ENCODE measurements around the gene POLE. TPM values are rescaled to one million over a fixed set of nuclear protein-coding genes. Genes with fewer than 3 reads are reported as not detected.
A peak's percentile ranks its signal among the peaks of the same experiment; 100 is the strongest.

Gene POLE
- total RNA-seq, 1 donor = 37.4 TPM

- no peak for TF ChIP-seq CTCF (IDR thresholded peaks at IDR 0.05; ENCODE audit: insufficient read depth, low read length)
- no peak overlapping the region for H3K4me3 ChIP-seq (ENCODE audit: low read depth, low read length)
- no peak for DNase-seq (ENCODE audit: low read depth)
Measured at GRCh38 chr12:132624910-132625630, 62.1 kb downstream of the POLE start.

GRCh38 chr12:132624186-132624855, 62.8 kb downstream of the POLE start:
- no peak for TF ChIP-seq CTCF (IDR thresholded peaks at IDR 0.05; ENCODE audit: insufficient read depth, low read length)
- no peak for DNase-seq (ENCODE audit: low read depth)
- no peak overlapping the region for H3K4me3 ChIP-seq (ENCODE audit: low read depth, low read length)

GRCh38 chr12:132623072-132623869, 63.9 kb downstream of the POLE start:
- no peak overlapping the region for H3K4me3 ChIP-seq (ENCODE audit: low read depth, low read length)
- DNase-seq (ENCODE audit: low read depth) = no peak
- no peak for TF ChIP-seq CTCF (IDR thresholded peaks at IDR 0.05; ENCODE audit: insufficient read depth, low read length)

GRCh38 chr12:132622437-132623071, 64.6 kb downstream of the POLE start:
- no peak overlapping the region for H3K4me3 ChIP-seq (ENCODE audit: low read depth, low read length)
- no peak for TF ChIP-seq CTCF (IDR thresholded peaks at IDR 0.05; ENCODE audit: insufficient read depth, low read length)
- peak; percentile 78 for DNase-seq (ENCODE audit: low read depth)

- DNase-seq (ENCODE audit: low read depth) = no peak
- TF ChIP-seq CTCF (IDR thresholded peaks at IDR 0.05; ENCODE audit: insufficient read depth, low read length) = no peak
- H3K4me3 ChIP-seq (ENCODE audit: low read depth, low read length) = no peak overlapping the region
Measured at GRCh38 chr12:132621657-132622435, 65.3 kb downstream of the POLE start.

All from fibroblast of the aortic adventitia (primary cell).